Testis (tissue), 2 donors: ENCODE measurements around the gene MIA.

Experiments
- POLR2A ChIP-seq: fragments of 450-650 bp; IDR thresholded peaks from one replicate; pipeline ENCODE4 v1.6.1; 2017; ENCODE audit warnings: antibody characterized with exemption, mild to moderate bottlenecking, moderate library complexity
- TF ChIP-seq, protein P1 (sequence below), 3 experiments: fragments of 450-650 bp in 2 of 3; fragments of 200-600 bp in 1 of 3; sonication (generic) in 1 of 3; IDR thresholded peaks; one replicate each; pipeline ENCODE4 v1.5.1; 2016 to 2019; ENCODE audit warnings: antibody characterized with exemption in 3 of 3, mild to moderate bottlenecking in 2 of 3, moderate library complexity in 1 of 3

GRCh38 chr19:40778706-40779284, 3.5 kb downstream of the MIA start:
- no peak for TF ChIP-seq POLR2A
- TF ChIP-seq, protein P1, sequence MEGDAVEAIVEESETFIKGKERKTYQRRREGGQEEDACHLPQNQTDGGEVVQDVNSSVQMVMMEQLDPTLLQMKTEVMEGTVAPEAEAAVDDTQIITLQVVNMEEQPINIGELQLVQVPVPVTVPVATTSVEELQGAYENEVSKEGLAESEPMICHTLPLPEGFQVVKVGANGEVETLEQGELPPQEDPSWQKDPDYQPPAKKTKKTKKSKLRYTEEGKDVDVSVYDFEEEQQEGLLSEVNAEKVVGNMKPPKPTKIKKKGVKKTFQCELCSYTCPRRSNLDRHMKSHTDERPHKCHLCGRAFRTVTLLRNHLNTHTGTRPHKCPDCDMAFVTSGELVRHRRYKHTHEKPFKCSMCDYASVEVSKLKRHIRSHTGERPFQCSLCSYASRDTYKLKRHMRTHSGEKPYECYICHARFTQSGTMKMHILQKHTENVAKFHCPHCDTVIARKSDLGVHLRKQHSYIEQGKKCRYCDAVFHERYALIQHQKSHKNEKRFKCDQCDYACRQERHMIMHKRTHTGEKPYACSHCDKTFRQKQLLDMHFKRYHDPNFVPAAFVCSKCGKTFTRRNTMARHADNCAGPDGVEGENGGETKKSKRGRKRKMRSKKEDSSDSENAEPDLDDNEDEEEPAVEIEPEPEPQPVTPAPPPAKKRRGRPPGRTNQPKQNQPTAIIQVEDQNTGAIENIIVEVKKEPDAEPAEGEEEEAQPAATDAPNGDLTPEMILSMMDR (IDR thresholded peaks at IDR 0.05): no peak
